ENCODE data around the gene GJC1. TPM values are rescaled to one million over a fixed set of nuclear protein-coding genes. Genes with fewer than 3 reads are reported as not detected.
A peak's percentile ranks its signal among the peaks of the same experiment; 100 is the strongest.

Gene GJC1
- total and polyA plus RNA-seq, 9 of the 15 experiments (the other 6 are each of a cell fraction or from before 2014, with no cell fraction given), result 0.04 to 1.4 (median 0.18) TPM; not detected in 1

DNA sequence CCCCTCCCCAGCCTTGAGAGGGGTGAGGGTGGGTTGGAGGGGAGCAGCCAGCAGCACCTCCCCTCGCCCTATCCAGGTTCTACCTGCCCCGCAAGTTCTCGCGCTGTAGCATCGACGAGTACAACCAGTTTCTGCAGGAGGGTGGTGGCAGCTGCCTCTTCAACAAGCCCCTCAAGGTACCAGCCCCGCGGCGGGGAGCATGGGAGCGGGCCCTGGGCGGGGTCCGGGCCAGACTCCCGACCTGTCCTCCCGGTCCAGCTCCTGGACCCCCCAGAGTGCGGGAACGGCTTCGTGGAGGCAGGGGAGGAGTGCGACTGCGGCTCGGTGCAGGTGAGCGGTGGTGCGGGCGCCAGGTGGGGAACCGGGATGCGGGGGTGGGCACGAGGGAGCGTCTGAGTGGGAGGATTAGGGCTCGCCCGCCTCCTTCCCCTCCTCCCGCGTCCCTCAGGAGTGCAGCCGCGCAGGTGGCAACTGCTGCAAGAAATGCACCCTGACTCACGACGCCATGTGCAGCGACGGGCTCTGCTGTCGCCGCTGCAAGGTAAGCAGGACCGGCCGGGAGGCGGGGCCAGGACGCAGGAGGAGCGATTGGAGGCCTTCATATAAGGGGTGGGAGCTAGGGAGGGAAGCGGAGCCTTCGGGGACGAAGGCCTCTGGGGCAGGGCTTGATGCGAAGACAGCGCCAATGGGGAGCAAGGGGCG is 54.8 kb downstream of the GJC1 start (continued):
- TF ChIP-seq, protein P1, sequence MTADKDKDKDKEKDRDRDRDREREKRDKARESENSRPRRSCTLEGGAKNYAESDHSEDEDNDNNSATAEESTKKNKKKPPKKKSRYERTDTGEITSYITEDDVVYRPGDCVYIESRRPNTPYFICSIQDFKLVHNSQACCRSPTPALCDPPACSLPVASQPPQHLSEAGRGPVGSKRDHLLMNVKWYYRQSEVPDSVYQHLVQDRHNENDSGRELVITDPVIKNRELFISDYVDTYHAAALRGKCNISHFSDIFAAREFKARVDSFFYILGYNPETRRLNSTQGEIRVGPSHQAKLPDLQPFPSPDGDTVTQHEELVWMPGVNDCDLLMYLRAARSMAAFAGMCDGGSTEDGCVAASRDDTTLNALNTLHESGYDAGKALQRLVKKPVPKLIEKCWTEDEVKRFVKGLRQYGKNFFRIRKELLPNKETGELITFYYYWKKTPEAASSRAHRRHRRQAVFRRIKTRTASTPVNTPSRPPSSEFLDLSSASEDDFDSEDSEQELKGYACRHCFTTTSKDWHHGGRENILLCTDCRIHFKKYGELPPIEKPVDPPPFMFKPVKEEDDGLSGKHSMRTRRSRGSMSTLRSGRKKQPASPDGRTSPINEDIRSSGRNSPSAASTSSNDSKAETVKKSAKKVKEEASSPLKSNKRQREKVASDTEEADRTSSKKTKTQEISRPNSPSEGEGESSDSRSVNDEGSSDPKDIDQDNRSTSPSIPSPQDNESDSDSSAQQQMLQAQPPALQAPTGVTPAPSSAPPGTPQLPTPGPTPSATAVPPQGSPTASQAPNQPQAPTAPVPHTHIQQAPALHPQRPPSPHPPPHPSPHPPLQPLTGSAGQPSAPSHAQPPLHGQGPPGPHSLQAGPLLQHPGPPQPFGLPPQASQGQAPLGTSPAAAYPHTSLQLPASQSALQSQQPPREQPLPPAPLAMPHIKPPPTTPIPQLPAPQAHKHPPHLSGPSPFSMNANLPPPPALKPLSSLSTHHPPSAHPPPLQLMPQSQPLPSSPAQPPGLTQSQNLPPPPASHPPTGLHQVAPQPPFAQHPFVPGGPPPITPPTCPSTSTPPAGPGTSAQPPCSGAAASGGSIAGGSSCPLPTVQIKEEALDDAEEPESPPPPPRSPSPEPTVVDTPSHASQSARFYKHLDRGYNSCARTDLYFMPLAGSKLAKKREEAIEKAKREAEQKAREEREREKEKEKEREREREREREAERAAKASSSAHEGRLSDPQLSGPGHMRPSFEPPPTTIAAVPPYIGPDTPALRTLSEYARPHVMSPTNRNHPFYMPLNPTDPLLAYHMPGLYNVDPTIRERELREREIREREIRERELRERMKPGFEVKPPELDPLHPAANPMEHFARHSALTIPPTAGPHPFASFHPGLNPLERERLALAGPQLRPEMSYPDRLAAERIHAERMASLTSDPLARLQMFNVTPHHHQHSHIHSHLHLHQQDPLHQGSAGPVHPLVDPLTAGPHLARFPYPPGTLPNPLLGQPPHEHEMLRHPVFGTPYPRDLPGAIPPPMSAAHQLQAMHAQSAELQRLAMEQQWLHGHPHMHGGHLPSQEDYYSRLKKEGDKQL (CRISPR knock-in tag; IDR thresholded peaks at IDR 0.05; ENCODE audit: borderline replicate concordance), result no peak
- no peak for TF ChIP-seq CBFA2T3 (IDR thresholded peaks at IDR 0.05)
- no peak for TF ChIP-seq HIVEP1 (CRISPR knock-in tag; IDR thresholded peaks at IDR 0.05)
- peak; percentile 77 for TF ChIP-seq POLR2G (IDR thresholded peaks at IDR 0.05; ENCODE audit: low read depth, low read length)
- peak in 1 of 2 experiments; percentile 88; a peak in 1 of 4 replicates for TF ChIP-seq SIN3A (IDR thresholded peaks at IDR 0.05; ENCODE audit: borderline replicate concordance in 2 of 2, control insufficient read depth in 1 of 2, low read depth in 2 of 2, low read length in 2 of 2)
- no peak for TF ChIP-seq OTX1 (CRISPR knock-in tag; IDR thresholded peaks at IDR 0.05)
- TF ChIP-seq FOS (IDR thresholded peaks at IDR 0.05; ENCODE audit: extremely low read depth, insufficient read length), result peak; percentile 2
- TF ChIP-seq MYC (IDR thresholded peaks at IDR 0.05; ENCODE audit: low read depth, low read length), result peak; percentile 71
- TF ChIP-seq MYC (CRISPR knock-in tag; IDR thresholded peaks at IDR 0.05; ENCODE audit: borderline replicate concordance, low read depth), result peak; percentile 37; the same call in 1 of the 2 replicates
- no peak for TF ChIP-seq GABPB2 (CRISPR knock-in tag; conservative IDR thresholded peaks at IDR 0.05)
- no peak for TF ChIP-seq NELFE (IDR thresholded peaks at IDR 0.05; ENCODE audit: insufficient read depth, insufficient read length)
- TF ChIP-seq ZBTB17 (CRISPR knock-in tag; IDR thresholded peaks at IDR 0.05), result no peak
- TF ChIP-seq, protein P2, sequence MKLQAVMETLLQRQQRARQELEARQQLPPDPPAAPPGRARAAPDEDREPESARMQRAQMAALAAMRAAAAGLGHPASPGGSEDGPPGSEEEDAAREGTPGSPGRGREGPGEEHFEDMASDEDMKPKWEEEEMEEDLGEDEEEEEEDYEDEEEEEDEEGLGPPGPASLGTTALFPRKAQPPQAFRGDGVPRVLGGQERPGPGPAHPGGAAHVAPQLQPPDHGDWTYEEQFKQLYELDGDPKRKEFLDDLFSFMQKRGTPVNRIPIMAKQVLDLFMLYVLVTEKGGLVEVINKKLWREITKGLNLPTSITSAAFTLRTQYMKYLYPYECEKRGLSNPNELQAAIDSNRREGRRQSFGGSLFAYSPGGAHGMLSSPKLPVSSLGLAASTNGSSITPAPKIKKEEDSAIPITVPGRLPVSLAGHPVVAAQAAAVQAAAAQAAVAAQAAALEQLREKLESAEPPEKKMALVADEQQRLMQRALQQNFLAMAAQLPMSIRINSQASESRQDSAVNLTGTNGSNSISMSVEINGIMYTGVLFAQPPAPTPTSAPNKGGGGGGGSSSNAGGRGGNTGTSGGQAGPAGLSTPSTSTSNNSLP (IDR thresholded peaks at IDR 0.05; ENCODE audit: borderline replicate concordance, low read depth, low read length), result no peak
- TF ChIP-seq, protein P3, sequence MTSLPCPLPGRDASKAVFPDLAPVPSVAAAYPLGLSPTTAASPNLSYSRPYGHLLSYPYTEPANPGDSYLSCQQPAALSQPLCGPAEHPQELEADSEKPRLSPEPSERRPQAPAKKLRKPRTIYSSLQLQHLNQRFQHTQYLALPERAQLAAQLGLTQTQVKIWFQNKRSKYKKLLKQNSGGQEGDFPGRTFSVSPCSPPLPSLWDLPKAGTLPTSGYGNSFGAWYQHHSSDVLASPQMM (CRISPR knock-in tag; IDR thresholded peaks at IDR 0.05), result no peak
- no peak for TF ChIP-seq ESRRA (IDR thresholded peaks at IDR 0.05; ENCODE audit: borderline replicate concordance, low read depth)
- TF ChIP-seq POLR2AphosphoS2 (IDR thresholded peaks at IDR 0.05; ENCODE audit: low read length), result no peak
- TF ChIP-seq, protein P4, sequence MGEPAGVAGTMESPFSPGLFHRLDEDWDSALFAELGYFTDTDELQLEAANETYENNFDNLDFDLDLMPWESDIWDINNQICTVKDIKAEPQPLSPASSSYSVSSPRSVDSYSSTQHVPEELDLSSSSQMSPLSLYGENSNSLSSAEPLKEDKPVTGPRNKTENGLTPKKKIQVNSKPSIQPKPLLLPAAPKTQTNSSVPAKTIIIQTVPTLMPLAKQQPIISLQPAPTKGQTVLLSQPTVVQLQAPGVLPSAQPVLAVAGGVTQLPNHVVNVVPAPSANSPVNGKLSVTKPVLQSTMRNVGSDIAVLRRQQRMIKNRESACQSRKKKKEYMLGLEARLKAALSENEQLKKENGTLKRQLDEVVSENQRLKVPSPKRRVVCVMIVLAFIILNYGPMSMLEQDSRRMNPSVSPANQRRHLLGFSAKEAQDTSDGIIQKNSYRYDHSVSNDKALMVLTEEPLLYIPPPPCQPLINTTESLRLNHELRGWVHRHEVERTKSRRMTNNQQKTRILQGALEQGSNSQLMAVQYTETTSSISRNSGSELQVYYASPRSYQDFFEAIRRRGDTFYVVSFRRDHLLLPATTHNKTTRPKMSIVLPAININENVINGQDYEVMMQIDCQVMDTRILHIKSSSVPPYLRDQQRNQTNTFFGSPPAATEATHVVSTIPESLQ (CRISPR knock-in tag; IDR thresholded peaks at IDR 0.05), result no peak
- TF ChIP-seq MTA3 (IDR thresholded peaks at IDR 0.05; ENCODE audit: borderline replicate concordance), result no peak
